ENCODE data around the gene CXCL1.

The CXCL1 gene

DNA sequence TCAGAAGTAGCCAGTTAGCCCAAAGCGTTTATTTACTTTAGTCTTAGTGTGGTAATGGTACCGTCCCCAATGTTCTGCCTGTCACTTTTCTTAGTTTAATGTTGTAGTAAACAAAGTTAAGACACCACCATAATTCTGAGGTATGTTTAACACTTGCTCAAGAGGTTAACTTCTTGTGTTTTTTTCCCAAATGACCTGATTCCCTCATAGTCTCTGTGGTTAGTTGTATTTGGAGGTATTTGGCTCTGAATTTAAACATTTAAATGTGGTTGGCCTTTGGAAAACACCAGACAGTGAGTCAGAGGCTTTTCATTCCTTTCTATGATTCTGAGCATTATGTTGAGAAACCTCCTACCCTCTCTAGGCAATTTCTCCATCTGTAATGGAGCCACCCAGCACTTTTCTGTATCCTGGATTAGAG is 47.9 kb downstream of the CXCL1 start:
- peak; percentile 98 for DNase-seq (ENCODE audit: low read depth)

DNA sequence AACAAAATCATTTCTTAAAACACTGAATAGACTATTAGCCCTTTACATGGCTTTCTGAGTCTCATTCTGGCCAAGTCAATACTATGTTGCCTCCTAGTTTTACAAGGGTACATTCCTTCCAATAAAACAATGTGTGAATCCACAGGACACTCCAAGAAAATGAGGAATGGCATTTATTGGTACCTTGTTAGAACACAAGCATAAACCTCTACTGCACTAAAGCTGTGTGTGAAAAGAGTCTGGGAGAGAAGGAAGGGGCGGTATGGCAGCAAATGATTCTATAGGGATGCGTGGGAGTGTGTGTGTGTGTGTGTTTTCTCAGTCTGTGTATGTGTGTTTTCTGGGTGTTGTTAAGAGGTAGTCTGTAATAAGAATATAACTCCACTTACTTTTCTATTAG is 48.9 kb downstream of the CXCL1 start:
- no peak for DNase-seq (ENCODE audit: low read depth)

DNA sequence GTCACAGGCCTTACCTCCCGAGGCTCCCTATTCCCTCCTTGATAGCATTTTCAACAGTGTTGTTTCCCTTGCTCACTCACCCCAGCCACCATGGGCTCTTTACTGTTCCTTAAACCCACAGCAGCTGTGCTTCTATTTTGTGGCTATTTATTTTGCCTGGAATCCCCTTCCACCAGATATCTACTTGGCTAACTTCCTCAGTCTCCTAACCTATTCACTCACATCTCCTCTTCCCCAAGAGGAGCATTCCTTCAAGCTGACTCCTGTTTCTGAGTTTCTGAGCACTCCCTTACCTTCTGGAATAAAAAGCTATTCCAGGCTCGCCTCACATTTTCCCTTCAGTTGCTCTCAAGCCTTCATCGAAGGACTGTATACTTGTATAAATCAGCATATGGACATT is 50.5 kb downstream of the CXCL1 start:
- peak; percentile 70 for DNase-seq (ENCODE audit: low read depth)

Measured in iris pigment epithelial cell (primary cell).